ENCODE data around the gene UBAC1. TPM values are rescaled to one million over a fixed set of nuclear protein-coding genes. Genes with fewer than 3 reads are reported as not detected.

The UBAC1 gene
- total and polyA plus RNA-seq, 11 donors = 71.1 to 140 (median 100) TPM

GRCh38 chr9:135983208-135984071 lies 22.3 kb upstream of the UBAC1 start:
- Histone ChIP-seq H3K4me3 (no peak overlapping the region), H3K36me3 (no peaks in the 10 kb centered on the region), H3K4me1 (peaks cover 0 to 14% (median 9%) of the 10 kb centered on the region in 12 donors), H3K27me3 (peaks cover 0 to 3% (median 0%) of the 10 kb centered on the region in 9 donors), H3K9me3 (no peaks in the 10 kb centered on the region), H3K27ac (no peak overlapping the region)
- intact Hi-C loops (cut with DNase I) = no loop called here
- ATAC-seq (no peak), DNase-seq (no peak)
- TF ChIP-seq POLR2A (IDR thresholded peaks at IDR 0.05) = no peak
- TF ChIP-seq CTCF (IDR thresholded peaks at IDR 0.05) = no peak
- WGBS, 4 donors = 77 to 83% (median 80%) methylated on average over 26 of the region's 26 CpGs

- Histone ChIP-seq H3K9me3 (no peaks in the 10 kb centered on the region), H3K4me1 (peaks cover 0 to 14% (median 9%) of the 10 kb centered on the region in 12 donors), H3K27ac (no peak overlapping the region), H3K36me3 (no peaks in the 10 kb centered on the region), H3K4me3 (no peak overlapping the region), H3K27me3 (peaks cover 0 to 3% (median 0%) of the 10 kb centered on the region in 9 donors)
- DNase-seq (peak in 1 of 5 donors; percentile 50), ATAC-seq (no peak)
- intact Hi-C loops (cut with DNase I) = no loop called here
- WGBS, 4 donors = 82 to 85% (median 82%) methylated on average over 23 to 24 of the region's 24 CpGs
- TF ChIP-seq CTCF (IDR thresholded peaks at IDR 0.05) = no peak
Observed at GRCh38 chr9:135982499-135983207, 21.5 kb upstream of the UBAC1 start.

GRCh38 chr9:135980926-135981630 lies 19.9 kb upstream of the UBAC1 start:
- Histone ChIP-seq H3K27ac (no peak overlapping the region), H3K4me3 (no peak overlapping the region), H3K4me1 (peaks cover 0 to 14% (median 9%) of the 10 kb centered on the region in 12 donors), H3K9me3 (no peaks in the 10 kb centered on the region), H3K27me3 (peaks cover 0 to 3% (median 0%) of the 10 kb centered on the region in 9 donors), H3K36me3 (no peaks in the 10 kb centered on the region)
- peak in 2 of 5 donors; percentile 60 to 68 for DNase-seq
- peak; percentile 64 to 82 (median 76) for ATAC-seq
- TF ChIP-seq POLR2A (IDR thresholded peaks at IDR 0.05) (no peak), CTCF (IDR thresholded peaks at IDR 0.05) (no peak)
- 84 to 100% (median 88%) methylated on average over 4 to 29 of the region's 29 CpGs for WGBS, 4 donors
- intact Hi-C loops (cut with DNase I) = no loop called here
